ENCODE measurements around the gene MIDN. TPM values are rescaled to one million over a fixed set of nuclear protein-coding genes. Genes with fewer than 3 reads are reported as not detected.

The MIDN gene
- total and polyA plus RNA-seq, 2 donors (not counting 3 experiments of a cell fraction or from before 2014, with no cell fraction given): 20.0 to 85.9 TPM

DNA sequence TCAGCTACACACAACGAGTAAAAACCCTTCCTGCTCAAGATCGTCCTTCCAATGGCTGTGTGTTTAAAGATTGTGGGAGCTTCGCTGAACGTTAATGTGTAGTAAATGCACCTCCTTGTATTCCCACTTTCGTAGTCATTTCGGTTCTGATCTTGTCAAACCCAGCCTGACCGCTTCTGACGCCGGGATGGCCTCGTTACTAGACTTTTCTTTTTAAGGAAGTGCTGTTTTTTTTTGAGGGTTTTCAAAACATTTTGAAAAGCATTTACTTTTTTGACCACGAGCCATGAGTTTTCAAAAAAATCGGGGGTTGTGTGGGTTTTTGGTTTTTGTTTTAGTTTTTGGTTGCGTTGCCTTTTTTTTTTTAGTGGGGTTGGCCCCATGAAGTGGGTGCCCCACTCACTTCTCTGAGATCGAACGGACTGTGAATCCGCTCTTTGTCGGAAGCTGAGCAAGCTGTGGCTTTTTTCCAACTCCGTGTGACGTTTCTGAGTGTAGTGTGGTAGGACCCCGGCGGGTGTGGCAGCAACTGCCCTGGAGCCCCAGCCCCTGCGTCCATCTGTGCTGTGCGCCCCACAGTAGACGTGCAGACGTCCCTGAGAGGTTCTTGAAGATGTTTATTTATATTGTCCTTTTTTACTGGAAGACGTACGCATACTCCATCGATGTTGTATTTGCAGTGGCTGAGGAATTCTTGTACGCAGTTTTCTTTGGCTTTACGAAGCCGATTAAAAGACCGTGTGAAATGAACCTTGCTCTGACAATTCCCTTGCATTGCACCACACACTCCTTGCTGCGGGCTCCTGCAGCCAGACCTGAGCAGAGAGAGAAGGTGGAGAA, 24.3 kb downstream of the MIDN start:
- Histone ChIP-seq H3K36me3 (ENCODE audit: control insufficient read depth in 2 of 2, extremely low read depth in 1 of 2, insufficient read depth in 2 of 2, low read length in 2 of 2) (peaks cover 23 to 34% of the 10 kb centered on the region in 2 experiments), H3K9me3 (replicated peaks; ENCODE audit: control insufficient read depth, insufficient read depth, low read length) (no peaks in the 10 kb centered on the region), H2AFZ (ENCODE audit: low read depth, low read length) (no peak overlapping the region), H3K4me3 (replicated peaks in 1 of 3; ENCODE audit: insufficient read depth in 1 of 3, low read depth in 1 of 3, low read length in 3 of 3) (no peak overlapping the region), H3K4me2 (ENCODE audit: insufficient read depth, low read length) (no peak overlapping the region), H3K9me1 (replicated peaks; ENCODE audit: control insufficient read depth, extremely low read depth, insufficient read depth, low read length) (no peaks in the 10 kb centered on the region), H3K4me1 (ENCODE audit: control insufficient read depth, extremely low read depth, insufficient read depth, low read length) (peaks cover 39% of the 10 kb centered on the region), H3K79me2 (ENCODE audit: control insufficient read depth, insufficient read depth, low read length) (peaks cover 48% of the 10 kb centered on the region), H3K9ac (replicated peaks; ENCODE audit: extremely low read depth, insufficient read depth, low read length) (no peak overlapping the region), H4K20me1 (replicated peaks; ENCODE audit: control insufficient read depth, extremely low read depth, insufficient read depth, low read length) (no peaks in the 10 kb centered on the region), H3K27me3 (ENCODE audit: control insufficient read depth in 2 of 2, insufficient read depth in 2 of 2, low read length in 2 of 2) (no peaks in the 10 kb centered on the region), H3K27ac (ENCODE audit: insufficient read depth, low read depth, low read length) (no peak overlapping the region)
- intact Hi-C loops (cut with micrococcal nuclease): no loop called here
- POLR2A ChIA-PET: no interaction called here
- TF ChIP-seq EZH2 (IDR thresholded peaks at IDR 0.05; ENCODE audit: borderline replicate concordance, low read depth, low read length, severe bottlenecking) (no peak), MYC (IDR thresholded peaks at IDR 0.05; ENCODE audit: low read depth, low read length) (no peak), JUN (IDR thresholded peaks at IDR 0.05; ENCODE audit: borderline replicate concordance, insufficient read depth, insufficient read length, low read depth) (no peak), POLR2AphosphoS5 (IDR thresholded peaks at IDR 0.05; ENCODE audit: insufficient read depth, low read depth, low read length) (no peak), FOS (IDR thresholded peaks at IDR 0.05; ENCODE audit: borderline replicate concordance, insufficient read depth, low read length) (no peak), GATA2 (IDR thresholded peaks at IDR 0.05; ENCODE audit: insufficient read depth, insufficient read length, low read depth, low read length) (no peak), POLR2A (IDR thresholded peaks at IDR 0.05; ENCODE audit: low read depth, low read length) (no peak)
- TF ChIP-seq, protein P1, sequence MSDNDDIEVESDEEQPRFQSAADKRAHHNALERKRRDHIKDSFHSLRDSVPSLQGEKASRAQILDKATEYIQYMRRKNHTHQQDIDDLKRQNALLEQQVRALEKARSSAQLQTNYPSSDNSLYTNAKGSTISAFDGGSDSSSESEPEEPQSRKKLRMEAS (IDR thresholded peaks at IDR 0.05; ENCODE audit: insufficient read depth, insufficient read length): no peak
- TF ChIP-seq, protein P2, sequence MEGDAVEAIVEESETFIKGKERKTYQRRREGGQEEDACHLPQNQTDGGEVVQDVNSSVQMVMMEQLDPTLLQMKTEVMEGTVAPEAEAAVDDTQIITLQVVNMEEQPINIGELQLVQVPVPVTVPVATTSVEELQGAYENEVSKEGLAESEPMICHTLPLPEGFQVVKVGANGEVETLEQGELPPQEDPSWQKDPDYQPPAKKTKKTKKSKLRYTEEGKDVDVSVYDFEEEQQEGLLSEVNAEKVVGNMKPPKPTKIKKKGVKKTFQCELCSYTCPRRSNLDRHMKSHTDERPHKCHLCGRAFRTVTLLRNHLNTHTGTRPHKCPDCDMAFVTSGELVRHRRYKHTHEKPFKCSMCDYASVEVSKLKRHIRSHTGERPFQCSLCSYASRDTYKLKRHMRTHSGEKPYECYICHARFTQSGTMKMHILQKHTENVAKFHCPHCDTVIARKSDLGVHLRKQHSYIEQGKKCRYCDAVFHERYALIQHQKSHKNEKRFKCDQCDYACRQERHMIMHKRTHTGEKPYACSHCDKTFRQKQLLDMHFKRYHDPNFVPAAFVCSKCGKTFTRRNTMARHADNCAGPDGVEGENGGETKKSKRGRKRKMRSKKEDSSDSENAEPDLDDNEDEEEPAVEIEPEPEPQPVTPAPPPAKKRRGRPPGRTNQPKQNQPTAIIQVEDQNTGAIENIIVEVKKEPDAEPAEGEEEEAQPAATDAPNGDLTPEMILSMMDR (IDR thresholded peaks at IDR 0.05; ENCODE audit: extremely low read depth in 1 of 2, insufficient read depth in 1 of 2, low read depth in 1 of 2, low read length in 2 of 2): no peak
- TSS peak; percentile 1 for BruUV-seq (replicated peaks)
- dilution Hi-C loops (cut with MboI; ENCODE audit: extremely low pct_ligation_motif_present, low sequenced_read_pairs): no loop called here
- DNase-seq (ENCODE audit: low read depth, low spot score) (no peak), FAIRE-seq (no peak)
- CTCF ChIA-PET: interaction anchor here (0.5 to 3.9 kb wide), 2 partner anchors 28 to 99 kb away, joined by 3 to 42 read pairs; no protein-coding TSS in a partner anchor

Data from endothelial cell of umbilical vein (primary cell).